GM06990 (cell line): ENCODE measurements around the gene SMIM32.

Experiments used
- DNase-seq: peaks from one replicate; pipeline ENCODE4 v3.0.0-alpha.2; 2011; ENCODE audit not compliant: insufficient read length; ENCODE audit errors: extremely low read depth
- H3K27me3 ChIP-seq: replicated peaks from 2 replicates; pipeline ENCODE4 v1.6.0; 2011; ENCODE audit warnings: low read length; ENCODE audit not compliant: control insufficient read depth, insufficient read depth
- H3K36me3 ChIP-seq: 2 replicates; pipeline ENCODE4 v1.5.1; 2011; ENCODE audit warnings: low read length; ENCODE audit not compliant: control insufficient read depth, insufficient read depth
- H3K4me3 ChIP-seq: replicated peaks from 2 replicates; pipeline ENCODE4 v1.5.1; 2011; ENCODE audit warnings: low read depth, mild to moderate bottlenecking, control low read depth, low read length
- CTCF ChIP-seq: IDR thresholded peaks from 2 replicates; pipeline ENCODE4 v1.5.1; 2011; ENCODE audit warnings: low read length, control low read depth, mild to moderate bottlenecking, inconsistent platforms; ENCODE audit not compliant: insufficient read depth, poor library complexity, severe bottlenecking

Gene SMIM32

GRCh38 chr5:136166909-136167308 lies 26.1 kb downstream of the SMIM32 start:
- Histone ChIP-seq H3K27me3 (no peaks in the 10 kb centered on the region), H3K4me3 (no peak overlapping the region)
- TF ChIP-seq CTCF: no peak

GRCh38 chr5:136164226-136164625 lies 28.7 kb downstream of the SMIM32 start:
- H3K27me3 ChIP-seq: no peaks in the 10 kb centered on the region
- no peak overlapping the region for H3K4me3 ChIP-seq
- DNase-seq: no peak
- peaks cover 2% of the 10 kb centered on the region for H3K36me3 ChIP-seq
- TF ChIP-seq CTCF: no peak

More at GRCh38 chr5:136166909-136167308, 26.1 kb downstream of the SMIM32 start:
- no peaks in the 10 kb centered on the region; the same call in 1 of the 2 replicates for H3K36me3 ChIP-seq
- no peak for DNase-seq

GRCh38 chr5:136162008-136162407 lies 31.0 kb downstream of the SMIM32 start:
- TF ChIP-seq CTCF: no peak
- Histone ChIP-seq H3K4me3 (no peak overlapping the region), H3K27me3 (no peaks in the 10 kb centered on the region), H3K36me3 (peaks cover 2% of the 10 kb centered on the region)
- no peak for DNase-seq

- Histone ChIP-seq H3K36me3 (peaks cover 2% of the 10 kb centered on the region), H3K27me3 (no peaks in the 10 kb centered on the region), H3K4me3 (no peak overlapping the region)
- TF ChIP-seq CTCF: no peak
- DNase-seq: no peak
These were observed 33.5 kb downstream of the SMIM32 start for GRCh38 chr5:136159457-136159856.

- DNase-seq: no peak
- H3K36me3 ChIP-seq: peaks cover 4% of the 10 kb centered on the region
- TF ChIP-seq CTCF: no peak
- H3K4me3 ChIP-seq: no peak overlapping the region
- no peaks in the 10 kb centered on the region for H3K27me3 ChIP-seq
These were observed 35.4 kb downstream of the SMIM32 start for GRCh38 chr5:136157514-136157913.

- no peak for DNase-seq
- H3K36me3 ChIP-seq: peaks cover 3% of the 10 kb centered on the region
- no peak for TF ChIP-seq CTCF
- no peak overlapping the region for H3K4me3 ChIP-seq
- H3K27me3 ChIP-seq: no peaks in the 10 kb centered on the region
These were observed 37.2 kb downstream of the SMIM32 start for GRCh38 chr5:136155761-136156160.
